Esophagus muscularis mucosa (tissue), 4 donors: ENCODE results near the gene PIK3CG. TPM values are rescaled to one million over a fixed set of nuclear protein-coding genes. Genes with fewer than 3 reads are reported as not detected.
A peak's percentile ranks its signal among the peaks of the same experiment; 100 is the strongest.
"Not testable (repeated sequence)": the region's sequence is repeated elsewhere in the genome, so short reads cannot be mapped to it uniquely, and the experiment has no call there.

Experiments used
- DNase-seq: peaks from one replicate; pipeline ENCODE4 v3.0.0-alpha.2; 2017; ENCODE audit errors: extremely low spot score
- H3K27ac ChIP-seq, 4 donors: fragments of 200-600 bp; sonication (generic); replicated peaks in 1 of 4; 1 replicate in 3 of 4; 2 replicates in 1 of 4; pipeline ENCODE4 v1.5.1; 2016 to 2019; ENCODE audit warnings: mild to moderate bottlenecking in 1 of 4
- H3K27me3 ChIP-seq, 4 donors: fragments of 200-600 bp; sonication (generic); one replicate each; pipeline versions ENCODE4 v1.5.1 to v1.6.0; 2016 to 2019
- H3K36me3 ChIP-seq, 4 donors: fragments of 200-600 bp; sonication (generic); one replicate each; pipeline ENCODE4 v1.5.1; 2016 to 2019
- H3K4me1 ChIP-seq, 4 donors: fragments of 200-600 bp; sonication (generic); one replicate each; pipeline ENCODE4 v1.5.1; 2016 to 2019
- H3K4me3 ChIP-seq, 4 donors: fragments of 200-600 bp; sonication (generic); 1 replicate in 2 of 4; 2 replicates in 2 of 4; pipeline ENCODE4 v1.5.1; 2016 to 2019; ENCODE audit warnings: mild to moderate bottlenecking in 4 of 4, moderate library complexity in 1 of 4
- H3K9me3 ChIP-seq, 4 donors: fragments of 200-600 bp; sonication (generic); 1 replicate in 3 of 4; 2 replicates in 1 of 4; pipeline ENCODE4 v1.5.1; 2016 to 2019
- CTCF ChIP-seq, 3 experiments: fragments of 200-600 bp in 2 of 3; fragments of 450-650 bp in 1 of 3; sonication (generic) in 2 of 3; IDR thresholded peaks; one replicate each; pipeline ENCODE4 v1.5.1; 2017 to 2019; ENCODE audit warnings: antibody characterized with exemption in 3 of 3, mild to moderate bottlenecking in 2 of 3, moderate library complexity in 1 of 3
- EP300 ChIP-seq: sonication (generic); formaldehyde crosslinking; IDR thresholded peaks from one replicate; pipeline ENCODE4 v1.6.1; 2017; ENCODE audit warnings: antibody characterized with exemption
- POLR2A ChIP-seq: fragments of 450-650 bp; IDR thresholded peaks from one replicate; pipeline ENCODE4 v1.6.1; 2017; ENCODE audit warnings: antibody characterized with exemption, moderate library complexity, mild to moderate bottlenecking, low read depth
- POLR2AphosphoS5 ChIP-seq, 2 donors: sonication (generic); formaldehyde crosslinking; IDR thresholded peaks; one replicate each; pipeline ENCODE4 v1.6.1; 2017; ENCODE audit warnings: antibody characterized with exemption in 2 of 2
- WGBS: methylation state at CpG from one replicate; pipeline ENCODE4 v1.1.5; 2018; 5-methylcytosine and 5-hydroxymethylcytosine counted together
- intact Hi-C: fragments of 100-400 bp; cut with DNase I; formaldehyde crosslinking; loops from one replicate; pipeline ENCODE4 v1.15.1; 2023
- total RNA-seq, 4 donors: library from RNA; depleted of rRNA; stranded (reverse); fragments of >200 nt; gene quantifications; one replicate each; pipeline versions ENCODE4 v1.1.0 to v1.2.1, GENCODE V29; 2016

The PIK3CG gene
- total RNA-seq, 4 donors from 2014 or later, result 1.8 to 3.8 (median 2.7) TPM

DNA sequence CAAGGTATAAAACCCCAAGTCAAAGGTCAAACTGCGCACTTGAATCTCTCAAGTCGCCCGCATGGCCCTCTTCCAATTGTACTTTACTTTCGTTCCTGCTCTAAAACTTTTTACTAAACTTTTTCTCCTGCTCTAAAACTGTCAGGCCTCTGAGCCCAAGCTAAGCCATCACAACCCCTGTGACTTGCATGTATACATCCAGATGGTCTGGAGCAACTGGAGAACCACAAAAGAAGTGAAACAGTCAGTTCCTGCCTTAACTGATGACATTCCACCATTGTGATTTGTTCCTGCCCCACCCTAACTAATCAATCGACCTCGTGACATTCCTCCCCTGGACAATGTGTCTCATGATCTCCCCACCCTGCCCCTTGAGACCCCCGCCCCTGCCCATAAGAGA is 35.6 kb upstream of the PIK3CG start:
- H3K4me1 ChIP-seq, result no peaks in the 10 kb centered on the region
- TF ChIP-seq EP300, result no peak
- no peak for TF ChIP-seq POLR2AphosphoS5 (IDR thresholded peaks at IDR 0.05)
- TF ChIP-seq CTCF (IDR thresholded peaks at IDR 0.05), result no peak
- no peak for TF ChIP-seq POLR2A
- H3K9me3 ChIP-seq, result peaks cover 0 to 6% (median 3%) of the 10 kb centered on the region in 4 donors
- H3K36me3 ChIP-seq, result no peaks in the 10 kb centered on the region
- DNase-seq, result no peak
- WGBS, result 91% methylated on average over 7 of the region's 7 CpGs
- no peak overlapping the region for H3K4me3 ChIP-seq
- intact Hi-C loops, result no loop called here
- no peaks in the 10 kb centered on the region for H3K27me3 ChIP-seq
- H3K27ac ChIP-seq, result no peak overlapping the region

DNA sequence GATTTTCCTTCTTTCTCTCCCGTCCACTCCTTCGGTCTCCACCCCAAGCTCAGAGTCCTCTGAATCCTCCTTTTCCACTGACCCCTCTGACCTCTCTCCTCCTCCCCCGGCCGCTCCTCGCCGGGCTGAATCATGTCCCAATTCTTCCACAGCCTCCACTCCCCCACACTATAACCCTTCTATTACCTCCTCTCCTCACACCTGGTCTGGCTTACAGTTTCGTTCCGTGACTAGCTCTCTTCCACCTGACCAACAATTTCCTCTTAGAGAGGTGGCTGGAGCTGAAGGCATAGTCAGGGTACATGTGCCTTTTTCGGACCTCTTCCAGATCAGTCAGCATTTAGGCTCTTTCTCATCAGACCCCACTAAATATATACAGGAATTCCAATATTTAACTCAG is 34.2 kb upstream of the PIK3CG start:
- H3K4me3 ChIP-seq, H3K27me3 ChIP-seq, H3K9me3 ChIP-seq, intact Hi-C loops, H3K4me1 ChIP-seq, H3K36me3 ChIP-seq, H3K27ac ChIP-seq: not testable (repeated sequence)
- peak; percentile 83 for DNase-seq
- WGBS, result 92% methylated on average over 9 of the region's 9 CpGs

DNA sequence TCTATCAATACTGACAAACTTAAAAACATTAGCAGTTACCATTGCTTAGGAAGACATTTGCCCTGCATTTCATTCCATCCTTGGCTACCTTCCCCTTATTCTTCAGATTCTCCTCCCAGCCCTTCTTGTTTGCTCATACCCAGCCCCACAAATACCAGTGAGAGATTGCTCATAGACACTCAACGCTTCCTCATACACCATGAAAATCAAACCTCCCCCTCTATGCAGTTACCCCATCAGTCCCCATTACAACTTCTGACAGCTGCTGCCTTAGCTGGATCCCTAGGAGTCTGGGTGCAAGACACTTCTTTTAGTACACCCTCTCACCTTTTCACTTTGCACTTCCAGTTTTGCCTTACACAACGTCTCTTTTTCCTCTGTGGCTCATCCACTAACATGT is 28.3 kb upstream of the PIK3CG start:
- TF ChIP-seq EP300 (no peak), CTCF (IDR thresholded peaks at IDR 0.05) (no peak), POLR2A (no peak), POLR2AphosphoS5 (IDR thresholded peaks at IDR 0.05) (no peak)
- Histone ChIP-seq H3K27ac (no peak overlapping the region), H3K27me3 (no peaks in the 10 kb centered on the region), H3K4me1 (no peaks in the 10 kb centered on the region), H3K9me3 (no peaks in the 10 kb centered on the region), H3K4me3 (no peak overlapping the region), H3K36me3 (no peaks in the 10 kb centered on the region)
- intact Hi-C loops, result no loop called here
- WGBS, result 91% methylated on average over 2 of the region's 2 CpGs
- no peak for DNase-seq

- Histone ChIP-seq H3K9me3 (no peaks in the 10 kb centered on the region), H3K36me3 (no peaks in the 10 kb centered on the region), H3K4me3 (no peak overlapping the region), H3K4me1 (no peaks in the 10 kb centered on the region), H3K27me3 (no peaks in the 10 kb centered on the region), H3K27ac (no peak overlapping the region)
- WGBS, result 91% methylated on average over 2 of the region's 2 CpGs
- no peak for DNase-seq
- intact Hi-C loops, result no loop called here
- TF ChIP-seq POLR2A, result no peak
- TF ChIP-seq CTCF (IDR thresholded peaks at IDR 0.05), result no peak
These were observed 25.6 kb upstream of the PIK3CG start for GRCh38 chr7:106839511-106839910.

DNA sequence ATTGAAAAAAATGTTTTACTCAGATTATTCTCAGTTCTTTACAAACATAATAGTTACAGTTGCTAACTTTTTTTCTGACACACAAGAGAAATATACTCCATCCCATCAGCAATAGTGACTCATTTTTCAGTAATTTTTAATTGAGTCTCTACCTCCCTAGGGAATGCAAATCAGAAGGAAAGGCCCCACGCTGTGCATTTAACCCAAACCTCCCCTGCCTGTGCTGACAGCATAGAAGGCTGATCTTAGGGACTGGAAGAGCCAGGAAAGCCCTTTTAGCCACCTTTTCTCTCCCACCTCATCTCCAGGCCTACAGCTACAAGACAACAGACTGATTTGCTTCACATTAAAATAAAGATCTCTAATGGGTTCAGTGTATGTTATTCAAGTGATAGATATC is 24.7 kb upstream of the PIK3CG start:
- DNase-seq, result no peak
- Histone ChIP-seq H3K27me3 (no peaks in the 10 kb centered on the region), H3K4me1 (no peaks in the 10 kb centered on the region), H3K27ac (no peak overlapping the region), H3K9me3 (no peaks in the 10 kb centered on the region), H3K36me3 (no peaks in the 10 kb centered on the region), H3K4me3 (no peak overlapping the region)
- intact Hi-C loops, result no loop called here
- 35% methylated on average over 1 of the region's 1 CpG for WGBS
- TF ChIP-seq POLR2A, result no peak
- no peak for TF ChIP-seq CTCF (IDR thresholded peaks at IDR 0.05)
- TF ChIP-seq POLR2AphosphoS5 (IDR thresholded peaks at IDR 0.05), result no peak
- TF ChIP-seq EP300, result no peak
